Liver (tissue), 9 donors: ENCODE data around the gene UGT1A4. TPM values are rescaled to one million over a fixed set of nuclear protein-coding genes. Genes with fewer than 3 reads are reported as not detected.

ENCODE experiments used
- DNase-seq: peaks from one replicate; pipeline ENCODE4 v3.0.0-alpha.2; 2017; ENCODE audit warnings: low spot score
- H3K27ac ChIP-seq, 2 donors: one replicate each; pipeline ENCODE4 v1.7.0; 2013; ENCODE audit warnings: inconsistent platforms in 2 of 2, low read length in 2 of 2, control low read depth in 1 of 2, low read depth in 1 of 2, mild to moderate bottlenecking in 1 of 2
- H3K27me3 ChIP-seq, 4 donors: one replicate each; pipeline versions ENCODE4 v1.6.1 to v1.7.0; 2013; ENCODE audit warnings: low read length in 3 of 4, inconsistent platforms in 1 of 4, mild to moderate bottlenecking in 1 of 4, moderate library complexity in 1 of 4; ENCODE audit not compliant: control insufficient read depth in 4 of 4, insufficient read depth in 4 of 4
- H3K36me3 ChIP-seq, 4 donors: one replicate each; pipeline versions ENCODE4 v1.6.1 to v1.7.0; 2013; ENCODE audit warnings: low read length in 3 of 4, mild to moderate bottlenecking in 3 of 4, low read depth in 1 of 4, moderate library complexity in 1 of 4; ENCODE audit not compliant: control insufficient read depth in 4 of 4, insufficient read depth in 3 of 4
- H3K4me1 ChIP-seq, 4 donors: one replicate each; pipeline versions ENCODE4 v1.6.1 to v1.7.0; 2013; ENCODE audit warnings: low read length in 3 of 4, mild to moderate bottlenecking in 3 of 4, moderate library complexity in 1 of 4; ENCODE audit not compliant: control insufficient read depth in 4 of 4, insufficient read depth in 4 of 4
- H3K4me3 ChIP-seq, 3 donors: one replicate each; pipeline versions ENCODE4 v1.6.1 to v1.7.0; 2013; ENCODE audit warnings: low read length in 3 of 3, control low read depth in 1 of 3, low read depth in 1 of 3, mild to moderate bottlenecking in 1 of 3
- H3K9ac ChIP-seq, 2 donors: one replicate each; pipeline ENCODE4 v1.7.0; 2013; ENCODE audit warnings: low read length in 2 of 2, mild to moderate bottlenecking in 2 of 2, moderate library complexity in 2 of 2, control low read depth in 1 of 2, low read depth in 1 of 2
- H3K9me3 ChIP-seq, 4 donors: one replicate each; pipeline versions ENCODE4 v1.6.1 to v1.7.0; 2013; ENCODE audit warnings: low read length in 3 of 4; ENCODE audit not compliant: control insufficient read depth in 4 of 4
- EGR1 ChIP-seq, 2 donors: IDR thresholded peaks; 2 replicates each; pipeline ENCODE4 v1.6.1; 2016 to 2018; ENCODE audit warnings: antibody characterized with exemption in 2 of 2, low read depth in 2 of 2
- FOXA1 ChIP-seq: IDR thresholded peaks from 2 replicates; pipeline ENCODE4 v1.6.1; 2016; ENCODE audit warnings: antibody characterized with exemption
- FOXA2 ChIP-seq: IDR thresholded peaks from 2 replicates; pipeline ENCODE4 v1.6.1; 2016; ENCODE audit warnings: antibody characterized with exemption
- GABPA ChIP-seq, 2 donors: IDR thresholded peaks in 1 of 2; conservative IDR thresholded peaks in 1 of 2; 2 replicates each; pipeline ENCODE4 v1.6.1; 2016; ENCODE audit warnings: antibody characterized with exemption in 2 of 2, mild to moderate bottlenecking in 1 of 2, moderate library complexity in 1 of 2
- HNF4A ChIP-seq, 2 donors: conservative IDR thresholded peaks; 2 replicates each; pipeline ENCODE4 v1.6.1; 2016; ENCODE audit warnings: antibody characterized with exemption in 2 of 2, mild to moderate bottlenecking in 2 of 2
- HNF4G ChIP-seq: IDR thresholded peaks from 2 replicates; pipeline ENCODE4 v1.6.1; 2016; ENCODE audit warnings: antibody characterized with exemption
- JUND ChIP-seq, 2 donors: IDR thresholded peaks; 2 replicates each; pipeline ENCODE4 v1.6.1; 2016; ENCODE audit warnings: antibody characterized with exemption in 2 of 2
- MAX ChIP-seq: IDR thresholded peaks from 2 replicates; pipeline ENCODE4 v1.6.1; 2016; ENCODE audit warnings: antibody characterized with exemption
- NR2F2 ChIP-seq: IDR thresholded peaks from 2 replicates; pipeline ENCODE4 v1.6.1; 2016; ENCODE audit warnings: antibody characterized with exemption
- RAD21 ChIP-seq, 2 donors: IDR thresholded peaks; 2 replicates each; pipeline ENCODE4 v1.6.1; 2016; ENCODE audit warnings: antibody characterized with exemption in 2 of 2, mild to moderate bottlenecking in 2 of 2
- REST ChIP-seq: IDR thresholded peaks from 2 replicates; pipeline ENCODE4 v1.6.1; 2016; ENCODE audit warnings: antibody characterized with exemption, mild to moderate bottlenecking
- RXRA ChIP-seq, 2 donors: IDR thresholded peaks; 2 replicates each; pipeline ENCODE4 v1.6.1; 2017 to 2018; ENCODE audit warnings: antibody characterized with exemption in 2 of 2, mild to moderate bottlenecking in 1 of 2
- SP1 ChIP-seq: IDR thresholded peaks from 2 replicates; pipeline ENCODE4 v1.6.1; 2018; ENCODE audit warnings: antibody characterized with exemption, mild to moderate bottlenecking
- TAF1 ChIP-seq: conservative IDR thresholded peaks from 2 replicates; pipeline ENCODE4 v1.6.1; 2016; ENCODE audit warnings: antibody characterized with exemption, mild to moderate bottlenecking
- YY1 ChIP-seq: IDR thresholded peaks from 2 replicates; pipeline ENCODE4 v1.6.1; 2016; ENCODE audit warnings: antibody characterized with exemption, mild to moderate bottlenecking
- ZBTB33 ChIP-seq: IDR thresholded peaks from 2 replicates; pipeline ENCODE4 v1.6.1; 2016; ENCODE audit warnings: antibody characterized with exemption
- WGBS: extraction: QIAGEN DNeasy Blood & Tissue Kit; methylation state at CpG from one replicate; pipeline ENCODE4 v1.1.7; 2013; 5-methylcytosine and 5-hydroxymethylcytosine counted together
- polyA plus RNA-seq, 2 donors: library from polyadenylated mRNA; stranded (reverse) in 1 of 2; unstranded in 1 of 2; fragments of 200-250 nt in 1 of 2; fragments of >200 nt in 1 of 2; fragmentation: Nextera tagmentation in 1 of 2; extraction: Ambion mirVana in 1 of 2; gene quantifications; one replicate each; pipeline versions ENCODE4 v1.2.1 to v1.2.3, GENCODE V29; 2013 to 2015
- total RNA-seq, 2 donors: library from RNA; depleted of rRNA; stranded (reverse); fragments of >200 nt; gene quantifications; one replicate each; pipeline ENCODE4 v1.2.3, GENCODE V29; 2014
- TF ChIP-seq, protein P1 (sequence below): fragments of 150-350 bp; IDR thresholded peaks from 2 replicates; pipeline ENCODE4 v1.5.1; 2017; ENCODE audit warnings: improper control_type of control experiment, low read depth, low read length; ENCODE audit not compliant: missing input control
- TF ChIP-seq, protein P2 (sequence below): IDR thresholded peaks from 2 replicates; pipeline ENCODE4 v1.6.1; 2016; ENCODE audit warnings: antibody characterized with exemption
- donor health status: healthy.
- donor health status: healthy.
- donor health status: healthy.
- donor health status: healthy.
- donor health status: healthy.

Gene UGT1A4
- total and polyA plus RNA-seq, 4 donors, result 103 to 446 (median 136) TPM; not detected in 1

DNA sequence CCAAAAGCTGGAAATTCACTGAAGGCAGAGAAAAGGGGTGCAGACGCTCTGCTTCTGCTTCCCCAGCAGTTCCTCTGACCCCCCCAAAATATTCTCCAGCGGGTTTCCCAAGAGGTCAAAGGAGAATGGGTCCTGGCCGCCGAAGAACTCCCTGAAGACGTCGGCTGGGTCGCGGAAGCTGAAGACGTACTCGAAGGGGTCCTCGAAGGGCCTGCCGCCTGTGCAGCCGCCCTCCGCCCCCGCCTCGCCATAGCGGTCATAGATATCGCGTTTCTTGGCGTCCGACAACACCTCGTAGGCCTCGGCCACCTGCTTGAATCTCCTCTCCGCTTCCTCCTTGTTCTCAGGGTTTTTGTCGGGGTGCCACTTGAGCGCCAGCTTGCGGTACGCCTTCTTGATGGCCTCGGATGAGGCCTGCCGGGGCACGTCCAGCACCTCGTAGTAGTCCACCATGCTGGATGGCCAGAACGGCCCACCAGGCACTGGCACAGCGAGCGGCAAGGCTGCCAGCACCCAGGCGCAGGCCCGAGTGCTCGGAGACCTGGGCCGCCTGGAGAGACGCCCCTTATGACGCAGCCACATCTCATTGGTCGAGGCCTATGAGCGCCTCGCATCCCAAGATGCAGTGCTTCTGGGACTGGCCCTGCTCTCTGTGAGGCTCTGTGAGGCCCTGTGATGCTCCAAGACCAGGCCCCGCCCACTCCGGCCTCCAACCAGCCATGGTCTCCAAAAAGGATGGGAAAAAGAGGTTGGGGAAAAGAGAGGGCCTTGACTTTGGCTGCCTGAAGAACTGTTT, 25.1 kb downstream of the UGT1A4 start:
- Histone ChIP-seq H3K27me3 (no peaks in the 10 kb centered on the region), H3K36me3 (peaks cover 0 to 4% (median 2%) of the 10 kb centered on the region in 4 donors), H3K4me1 (peaks cover 17 to 70% (median 40%) of the 10 kb centered on the region in 4 donors), H3K9ac (no peak overlapping the region), H3K27ac (no peak overlapping the region), H3K9me3 (no peaks in the 10 kb centered on the region), H3K4me3 (no peak overlapping the region)
- DNase-seq, result no peak
- TF ChIP-seq JUND (IDR thresholded peaks at IDR 0.05), result no peak
- TF ChIP-seq HNF4A (conservative IDR thresholded peaks at IDR 0.05), result no peak
- TF ChIP-seq HNF4G, result no peak
- no peak for TF ChIP-seq GABPA (IDR thresholded peaks at IDR 0.05 in 1 of 2, conservative IDR thresholded peaks at IDR 0.05 in 1 of 2)
- TF ChIP-seq YY1, result no peak
- TF ChIP-seq MAX, result no peak
- TF ChIP-seq FOXA1, result no peak
- WGBS, result 96% methylated on average over 46 of the region's 46 CpGs

DNA sequence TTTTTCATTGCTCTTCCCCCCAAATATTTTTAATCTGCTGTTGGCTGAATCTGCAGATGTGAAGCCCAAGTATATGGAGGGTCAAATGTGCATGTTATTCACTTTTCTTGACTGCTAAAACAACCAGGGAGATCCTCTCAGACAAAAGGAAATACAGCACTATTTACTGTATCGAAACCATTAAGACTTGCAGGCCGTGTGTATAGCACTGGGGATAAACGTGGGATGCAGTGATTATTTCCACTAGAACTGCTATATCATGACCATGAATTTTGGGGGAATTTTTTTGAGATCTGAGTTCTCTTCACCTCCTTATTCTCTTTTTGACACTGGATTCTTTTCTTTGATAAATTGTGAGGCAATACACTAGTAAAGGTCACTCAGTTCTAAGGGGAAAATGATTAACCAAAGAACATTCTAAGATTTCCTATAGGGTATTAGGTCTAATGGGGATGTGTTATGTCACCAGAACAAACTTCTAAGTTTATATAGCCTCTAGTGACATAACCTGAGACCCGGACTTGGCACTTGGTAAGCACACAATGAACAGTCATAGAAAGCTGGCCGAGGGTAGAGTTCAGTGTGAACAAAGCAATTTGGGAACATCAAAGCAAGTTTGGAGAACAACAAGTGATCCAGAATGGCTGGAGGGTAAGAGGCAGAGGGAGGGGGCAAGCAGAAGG, 26.7 kb downstream of the UGT1A4 start:
- Histone ChIP-seq H3K4me3 (peak overlapping the region in 1 of 3 donors; percentile 22), H3K9me3 (no peaks in the 10 kb centered on the region), H3K9ac (no peak overlapping the region), H3K36me3 (peaks cover 0 to 4% (median 2%) of the 10 kb centered on the region in 4 donors), H3K27ac (peak overlapping the region; percentile 49 to 65), H3K27me3 (no peaks in the 10 kb centered on the region), H3K4me1 (peaks cover 16 to 64% (median 39%) of the 10 kb centered on the region in 4 donors)
- TF ChIP-seq MAX (peak; percentile 59), ZBTB33 (peak; percentile 87), SP1 (peak; percentile 94), RXRA (IDR thresholded peaks at IDR 0.05) (peak; percentile 96 to 98), GABPA (IDR thresholded peaks at IDR 0.05 in 1 of 2, conservative IDR thresholded peaks at IDR 0.05 in 1 of 2) (peak in 1 of 2 donors; percentile 17), RAD21 (IDR thresholded peaks at IDR 0.05) (peak; percentile 37 to 55), EGR1 (IDR thresholded peaks at IDR 0.05; ENCODE audit: low read depth in 2 of 2) (peak; percentile 50 to 59), TAF1 (no peak), HNF4A (conservative IDR thresholded peaks at IDR 0.05) (peak; percentile 97 to 98), HNF4G (peak; percentile 86), JUND (IDR thresholded peaks at IDR 0.05) (peak; percentile 88 to 90), NR2F2 (no peak), FOXA2 (peak; percentile 72), REST (peak; percentile 59), YY1 (peak; percentile 78), FOXA1 (no peak)
- TF ChIP-seq, protein P1, sequence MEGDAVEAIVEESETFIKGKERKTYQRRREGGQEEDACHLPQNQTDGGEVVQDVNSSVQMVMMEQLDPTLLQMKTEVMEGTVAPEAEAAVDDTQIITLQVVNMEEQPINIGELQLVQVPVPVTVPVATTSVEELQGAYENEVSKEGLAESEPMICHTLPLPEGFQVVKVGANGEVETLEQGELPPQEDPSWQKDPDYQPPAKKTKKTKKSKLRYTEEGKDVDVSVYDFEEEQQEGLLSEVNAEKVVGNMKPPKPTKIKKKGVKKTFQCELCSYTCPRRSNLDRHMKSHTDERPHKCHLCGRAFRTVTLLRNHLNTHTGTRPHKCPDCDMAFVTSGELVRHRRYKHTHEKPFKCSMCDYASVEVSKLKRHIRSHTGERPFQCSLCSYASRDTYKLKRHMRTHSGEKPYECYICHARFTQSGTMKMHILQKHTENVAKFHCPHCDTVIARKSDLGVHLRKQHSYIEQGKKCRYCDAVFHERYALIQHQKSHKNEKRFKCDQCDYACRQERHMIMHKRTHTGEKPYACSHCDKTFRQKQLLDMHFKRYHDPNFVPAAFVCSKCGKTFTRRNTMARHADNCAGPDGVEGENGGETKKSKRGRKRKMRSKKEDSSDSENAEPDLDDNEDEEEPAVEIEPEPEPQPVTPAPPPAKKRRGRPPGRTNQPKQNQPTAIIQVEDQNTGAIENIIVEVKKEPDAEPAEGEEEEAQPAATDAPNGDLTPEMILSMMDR, result no peak
- TF ChIP-seq, protein P2, sequence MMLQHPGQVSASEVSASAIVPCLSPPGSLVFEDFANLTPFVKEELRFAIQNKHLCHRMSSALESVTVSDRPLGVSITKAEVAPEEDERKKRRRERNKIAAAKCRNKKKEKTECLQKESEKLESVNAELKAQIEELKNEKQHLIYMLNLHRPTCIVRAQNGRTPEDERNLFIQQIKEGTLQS, result peak; percentile 32
- DNase-seq, result no peak
- 36% methylated on average over 5 of the region's 5 CpGs for WGBS
